GM12878 (cell line): ENCODE measurements around the gene PCNX4. TPM values are rescaled to one million over a fixed set of nuclear protein-coding genes. Genes with fewer than 3 reads are reported as not detected.

Experiments
- ATAC-seq: fragments of 200-7000 bp; cut with Tn5 transposase; 3 replicates; pipeline ENCODE4 v1.9.1; 2020; ENCODE audit warnings: mild to moderate bottlenecking, moderate library complexity
- BruUV-seq: library from RNA; stranded (reverse); fragments of 400-500 nt; replicated peaks from 2 replicates; lab custom pipeline; 2021; lab: Mats Ljungman, UMichigan
- CTCF ChIA-PET: fragments of 300-600 bp; sonication (Branson Sonifier 250); formaldehyde crosslinking; extraction: SDS; loops from one replicate; lab custom pipeline; 2021; ENCODE audit warnings: inconsistent platforms; lab: Yijun Ruan, JAX
- POLR2A ChIA-PET: fragments of 350-600 bp; formaldehyde crosslinking; extraction: SDS; loops from one replicate; lab custom pipeline; 2021; ENCODE audit warnings: inconsistent platforms; lab: Charles Lee
- RAD21 ChIA-PET: fragments of 300-600 bp; sonication (Branson Sonifier 250); formaldehyde crosslinking; loops from one replicate; lab custom pipeline; 2023; ENCODE audit warnings: antibody characterized with exemption; ENCODE audit not compliant: unreplicated experiment; lab: Charles Lee
- SMC1A ChIA-PET: fragments of 300-600 bp; sonication (Branson Sonifier 250); formaldehyde crosslinking; loops from one replicate; lab custom pipeline; 2023; ENCODE audit not compliant: unreplicated experiment, uncharacterized antibody; lab: Charles Lee
- DNase-seq: peaks from one replicate; pipeline ENCODE4 v3.0.0-alpha.2; 2011; ENCODE audit warnings: low read depth, low spot score
- FAIRE-seq: peaks from 3 replicates; lab custom pipeline; 2011; peaks lifted over from hg19 to GRCh38; lab: Jason Lieb, UNC
- H2AFZ ChIP-seq: 2 replicates; pipeline ENCODE4 v1.6.0; 2011; ENCODE audit warnings: low read depth, low read length, control low read depth; ENCODE audit not compliant: control insufficient read depth
- H3K27ac ChIP-seq: 2 replicates; pipeline ENCODE4 v1.5.1; 2011; ENCODE audit warnings: control low read depth; ENCODE audit not compliant: control insufficient read depth, insufficient read depth
- H3K27me3 ChIP-seq, 2 experiments: replicated peaks in 1 of 2; 2 replicates each; pipeline versions ENCODE4 v1.6.0 to v1.6.1; 2011; ENCODE audit warnings: low read length in 1 of 2; ENCODE audit not compliant: control insufficient read depth in 2 of 2, insufficient read depth in 2 of 2
- H3K36me3 ChIP-seq, 2 experiments: 2 replicates each; pipeline ENCODE4 v1.5.1; 2011; ENCODE audit warnings: low read length in 1 of 2; ENCODE audit not compliant: control insufficient read depth in 2 of 2, insufficient read depth in 2 of 2
- H3K4me1 ChIP-seq: 2 replicates; pipeline ENCODE4 v1.6.1; 2011; ENCODE audit warnings: mild to moderate bottlenecking, low read length, moderate library complexity, mixed read lengths; ENCODE audit not compliant: control insufficient read depth, insufficient read depth
- H3K4me2 ChIP-seq: 2 replicates; pipeline ENCODE4 v1.6.0; 2011; ENCODE audit warnings: control low read depth; ENCODE audit not compliant: control insufficient read depth, insufficient read depth
- H3K4me3 ChIP-seq: fragments of 200-600 bp; sonication (generic); 2 replicates; pipeline ENCODE4 v1.5.1; 2016
- H3K79me2 ChIP-seq: 2 replicates; pipeline ENCODE4 v1.6.0; 2011; ENCODE audit warnings: low read length; ENCODE audit not compliant: control insufficient read depth, insufficient read depth
- H3K9ac ChIP-seq: 2 replicates; pipeline ENCODE4 v1.8.0; 2011; ENCODE audit warnings: low read length, control low read depth, mixed read lengths; ENCODE audit not compliant: control insufficient read depth, insufficient read depth
- H3K9me3 ChIP-seq: replicated peaks from 3 replicates; pipeline ENCODE4 v1.5.1; 2011; ENCODE audit warnings: mild to moderate bottlenecking, low read length; ENCODE audit not compliant: control insufficient read depth, insufficient read depth
- H4K20me1 ChIP-seq: 2 replicates; pipeline ENCODE4 v1.6.0; 2011; ENCODE audit not compliant: control insufficient read depth, insufficient read depth
- ATF2 ChIP-seq: IDR thresholded peaks from 2 replicates; pipeline ENCODE4 v1.6.1; 2012; ENCODE audit warnings: low read length, inconsistent platforms
- BRCA1 ChIP-seq: IDR thresholded peaks from 2 replicates; pipeline ENCODE4 v1.6.1; 2011; ENCODE audit warnings: low read depth, low read length, improper control_type of control experiment
- DPF2 ChIP-seq: fragments of 450-650 bp; IDR thresholded peaks from 2 replicates; pipeline ENCODE4 v1.6.1; 2017; ENCODE audit warnings: mild to moderate bottlenecking
- ELK1 ChIP-seq: IDR thresholded peaks from 2 replicates; pipeline ENCODE4 v1.6.1; 2012; ENCODE audit warnings: low read depth, low read length, improper control_type of control experiment
- EZH2 ChIP-seq: IDR thresholded peaks from 2 replicates; pipeline ENCODE4 v1.6.1; 2012; ENCODE audit warnings: low read depth, mild to moderate bottlenecking, control low read depth, inconsistent platforms, low read length, borderline replicate concordance; ENCODE audit not compliant: control insufficient read depth
- HCFC1 ChIP-seq: fragments of 150-350 bp; IDR thresholded peaks from 2 replicates; pipeline ENCODE4 v1.6.1; 2014; ENCODE audit warnings: low read length
- NBN ChIP-seq: fragments of 450-650 bp; IDR thresholded peaks from 2 replicates; pipeline ENCODE4 v1.6.1; 2016
- PML ChIP-seq: IDR thresholded peaks from 2 replicates; pipeline ENCODE4 v1.6.1; 2012; ENCODE audit warnings: low read length, inconsistent platforms
- RAD21 ChIP-seq: IDR thresholded peaks from 2 replicates; pipeline ENCODE4 v1.6.1; 2011; ENCODE audit warnings: mild to moderate bottlenecking, low read depth, low read length, moderate library complexity; ENCODE audit not compliant: insufficient read depth
- RB1 ChIP-seq: fragments of 450-650 bp; formaldehyde crosslinking; IDR thresholded peaks from 2 replicates; pipeline ENCODE4 v1.6.1; 2017; ENCODE audit warnings: mild to moderate bottlenecking, borderline replicate concordance
- SMC3 ChIP-seq: IDR thresholded peaks from 2 replicates; pipeline ENCODE4 v1.6.1; 2011; ENCODE audit warnings: low read length, improper control_type of control experiment, borderline replicate concordance
- STAT1 ChIP-seq: fragments of 450-650 bp; conservative IDR thresholded peaks from 2 replicates; pipeline ENCODE4 v1.6.1; 2014; ENCODE audit warnings: antibody characterized with exemption, mild to moderate bottlenecking
- SUPT20H ChIP-seq: IDR thresholded peaks from 2 replicates; pipeline ENCODE4 v1.6.1; 2011; ENCODE audit warnings: low read depth, mild to moderate bottlenecking, low read length, moderate library complexity, borderline replicate concordance; ENCODE audit not compliant: control insufficient read depth
- TARDBP ChIP-seq: IDR thresholded peaks from 2 replicates; pipeline ENCODE4 v1.6.1; 2016; ENCODE audit warnings: borderline replicate concordance
- ZBTB33 ChIP-seq: fragments of 450-650 bp; IDR thresholded peaks from 2 replicates; pipeline ENCODE4 v1.6.1; 2017; ENCODE audit warnings: mild to moderate bottlenecking
- ZNF207 ChIP-seq: fragments of 450-650 bp; IDR thresholded peaks from 2 replicates; pipeline ENCODE4 v1.6.1; 2014; ENCODE audit warnings: antibody characterized with exemption, mild to moderate bottlenecking, borderline replicate concordance
- ZNF622 ChIP-seq: fragments of 450-650 bp; IDR thresholded peaks from 2 replicates; pipeline ENCODE4 v1.6.1; 2017; ENCODE audit warnings: mild to moderate bottlenecking, inconsistent platforms
- WGBS: methylation state at CpG from one replicate; pipeline ENCODE4 v1.1.6; 2016; ENCODE audit warnings: low lambda C conversion rate; ENCODE audit not compliant: insufficient replicate concordance, insufficient coverage; ENCODE audit errors: missing lambda C conversion rate; 5-methylcytosine and 5-hydroxymethylcytosine counted together
- in situ Hi-C: fragments of 300-500 bp; cut with MboI; formaldehyde crosslinking; loops from 9 replicates; pipeline ENCODE4 v1.14.3; 2018; ENCODE audit warnings: mixed read lengths
- intact Hi-C: fragments of 100-400 bp; cut with micrococcal nuclease; formaldehyde crosslinking; loops from one replicate; pipeline ENCODE4 v1.14.2; 2022; ENCODE audit not compliant: unreplicated experiment
- polyA plus RNA-seq, 11 experiments: library from polyadenylated mRNA; depleted of rRNA in 4 of 11; unstranded in 6 of 11; stranded (reverse) in 5 of 11; fragments of >200 nt; fragmentation: Nextera tagmentation in 4 of 11; fragmentation: Illumina TruSeq in 1 of 11; extraction: Ambion mirVana in 4 of 11; extraction: Trizol in 1 of 11; gene quantifications; 1 replicate in 1 of 11; 2 replicates in 10 of 11; pipeline versions ENCODE4 v1.2.1 to v1.2.3, GENCODE V29; 2011 to 2016; ENCODE audit warnings: inconsistent platforms in 2 of 11, missing spikeins in 2 of 11, low read depth in 1 of 11
- total RNA-seq, 4 experiments: library from RNA; depleted of rRNA in 3 of 4; stranded (reverse); fragments of >200 nt in 3 of 4; fragmentation: Illumina TruSeq in 1 of 4; extraction: Trizol in 1 of 4; gene quantifications; 2 replicates each; pipeline versions ENCODE4 v1.2.1 to v1.2.3, GENCODE V29; 2013 to 2021

The PCNX4 gene
- total and polyA plus RNA-seq, 10 of the 15 experiments (the other 5 are each of a cell fraction or from before 2014, with no cell fraction given) = 13.8 to 56.6 (median 39.4) TPM

GRCh38 chr14:60184146-60184904, 92.6 kb downstream of the PCNX4 start (continued):
- no peak for TF ChIP-seq ZBTB33
- TF ChIP-seq SMC3 = peak; percentile 93
- TF ChIP-seq NBN = no peak
- TF ChIP-seq RAD21 = peak; percentile 95

- TF ChIP-seq ATF2 = no peak
- TF ChIP-seq ZNF207 = no peak
- TF ChIP-seq PML = no peak
- no peak for TF ChIP-seq HCFC1
- TF ChIP-seq ELK1 = no peak
- no peak for TF ChIP-seq SUPT20H
- no peak for TF ChIP-seq NBN
- no peak for TF ChIP-seq ZNF622
- TF ChIP-seq EZH2 = no peak
- no peak for TF ChIP-seq DPF2
- TF ChIP-seq TARDBP = no peak
- no peak for TF ChIP-seq SMC3
- no peak for TF ChIP-seq STAT1
- no peak for TF ChIP-seq BRCA1
- TF ChIP-seq RB1 = no peak
- TF ChIP-seq, all 136 proteins: peak for 0
- H3K9ac ChIP-seq = no peak overlapping the region
- H3K27ac ChIP-seq = no peak overlapping the region
- H3K4me2 ChIP-seq = no peak overlapping the region
- H3K79me2 ChIP-seq = no peaks in the 10 kb centered on the region
- H3K36me3 ChIP-seq = no peaks in the 10 kb centered on the region
- H2AFZ ChIP-seq = peak overlapping the region; percentile 95; the same call in 1 of the 2 replicates
- intact Hi-C loops = loop anchor here (1.0 to 5.0 kb wide), 5 partner anchors 121 to 552 kb away; no protein-coding TSS in a partner anchor
- no peak overlapping the region for H3K4me3 ChIP-seq
- DNase-seq (no peak), ATAC-seq (peak; percentile 27; the same call in 1 of the 3 replicates), FAIRE-seq (no peak)
- 11% methylated on average over 5 of the region's 5 CpGs for WGBS
- BruUV-seq = no TSS peak
- ChIA-PET RAD21 (interaction anchor here (0.6 to 11.0 kb wide), 27 partner anchors 10 to 678 kb away, joined by 3 to 153 read pairs (median 12); partner anchors contain the start of genes DHRS7, PCNX4 and PPM1A), SMC1A (interaction anchor here (0.6 to 12.2 kb wide), 37 partner anchors 10 to 996 kb away, joined by 3 to 199 read pairs (median 4); partner anchors contain the start of genes CCDC175, DHRS7 and PPM1A), POLR2A (interaction anchor here (0.6 to 4.6 kb wide), 10 partner anchors 15 to 614 kb away, joined by 3 to 22 read pairs (median 4); partner anchors contain the start of genes DHRS7 and PPM1A), CTCF (interaction anchor here (0.6 to 12.5 kb wide), 51 partner anchors 10 to 1318 kb away, joined by 3 to 231 read pairs (median 5); partner anchors contain the start of genes DHRS7 and PCNX4)
- peaks cover 16% of the 10 kb centered on the region for H3K4me1 ChIP-seq
- H4K20me1 ChIP-seq = no peaks in the 10 kb centered on the region
- no peaks in the 10 kb centered on the region for H3K27me3 ChIP-seq
- in situ Hi-C loops = loop anchor here (5.0 kb wide), 5 partner anchors 123 to 553 kb away; no protein-coding TSS in a partner anchor
- no peaks in the 10 kb centered on the region; the same call in 1 of the 3 replicates for H3K9me3 ChIP-seq
Observed at GRCh38 chr14:60184905-60185555, 93.3 kb downstream of the PCNX4 start.
